Bronchial epithelial cell (primary cell): Measurements from ENCODE around the gene CCDC85C. TPM values are rescaled to one million over a fixed set of nuclear protein-coding genes. Genes with fewer than 3 reads are reported as not detected.

Experiments
- DNase-seq: peaks from one replicate; pipeline ENCODE4 v3.0.0-alpha.2; 2010; ENCODE audit warnings: low read depth
- FAIRE-seq: peaks from 2 replicates; lab custom pipeline; 2011; peaks lifted over from hg19 to GRCh38; lab: Jason Lieb, UNC
- H3K27me3 ChIP-seq: 2 replicates; pipeline ENCODE4 v1.5.1; 2011; ENCODE audit warnings: low read length; ENCODE audit not compliant: control insufficient read depth, insufficient read depth
- H3K36me3 ChIP-seq: 2 replicates; pipeline ENCODE4 v1.5.1; 2011; ENCODE audit warnings: low read length; ENCODE audit not compliant: control insufficient read depth, insufficient read depth
- H3K4me3 ChIP-seq: 2 replicates; pipeline ENCODE4 v1.5.1; 2011; ENCODE audit warnings: mild to moderate bottlenecking, low read depth, low read length, control low read depth
- CTCF ChIP-seq: IDR thresholded peaks from 2 replicates; pipeline ENCODE4 v1.5.1; 2011; ENCODE audit warnings: mild to moderate bottlenecking, moderate library complexity, low read length, control low read depth, inconsistent platforms; ENCODE audit not compliant: insufficient read depth, severe bottlenecking
- total RNA-seq: library from RNA; depleted of rRNA; stranded (reverse); fragments of >200 nt; gene quantifications from 2 replicates; pipeline ENCODE4 v1.2.1, GENCODE V29; 2014

Gene CCDC85C
- total RNA-seq, 1 donor from 2014 or later = 26.6 TPM

GRCh38 chr14:99606359-99606758, 2.4 kb upstream of the CCDC85C start:
- no peaks in the 10 kb centered on the region for H3K36me3 ChIP-seq
- no peak for FAIRE-seq
- no peaks in the 10 kb centered on the region for H3K27me3 ChIP-seq
- DNase-seq = no peak
- no peak overlapping the region for H3K4me3 ChIP-seq
- no peak for TF ChIP-seq CTCF

DNA sequence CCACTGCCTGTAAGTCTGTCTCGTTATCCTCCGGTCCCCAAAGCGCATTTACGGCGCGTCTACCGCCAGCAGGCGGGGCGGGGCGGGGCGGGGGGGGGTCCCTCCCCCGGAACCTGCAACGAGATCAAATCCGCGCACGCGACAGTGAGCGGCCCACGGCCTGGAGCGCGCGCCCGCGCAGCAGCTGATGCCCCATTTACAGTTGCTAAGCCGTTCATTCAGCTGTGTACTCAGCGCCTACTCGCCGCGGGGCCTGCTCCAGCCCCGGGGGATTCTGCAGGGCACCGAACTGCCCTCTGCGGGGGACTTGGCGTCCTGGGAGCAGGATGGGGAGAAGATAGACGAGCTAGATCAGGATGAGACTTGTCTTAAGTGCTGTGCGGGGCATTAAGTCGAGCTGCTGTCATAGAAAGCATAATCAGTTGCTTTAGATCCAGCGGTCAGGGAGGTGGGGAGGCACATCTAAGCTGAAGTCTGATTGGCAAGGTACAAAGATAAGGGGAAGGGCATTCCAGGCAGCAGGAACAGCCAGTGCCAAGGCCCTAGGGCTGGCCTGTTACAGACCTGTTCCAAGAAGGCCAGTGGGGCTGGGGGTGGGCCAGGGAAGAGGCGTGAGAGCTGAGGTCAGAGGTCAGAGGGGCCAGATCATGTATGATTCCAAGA, 1.4 kb upstream of the CCDC85C start:
- Histone ChIP-seq H3K36me3 (no peaks in the 10 kb centered on the region), H3K27me3 (no peaks in the 10 kb centered on the region), H3K4me3 (peak overlapping the region; percentile 83)
- TF ChIP-seq CTCF = no peak
- FAIRE-seq (no peak), DNase-seq (peak; percentile 51)

- no peak for TF ChIP-seq CTCF
- Histone ChIP-seq H3K36me3 (no peaks in the 10 kb centered on the region), H3K27me3 (no peaks in the 10 kb centered on the region), H3K4me3 (peak overlapping the region; percentile 83)
- FAIRE-seq (no peak), DNase-seq (no peak)
Measured at GRCh38 chr14:99604766-99605298, 825 bp upstream of the CCDC85C start.

- TF ChIP-seq CTCF = no peak
- FAIRE-seq (no peak), DNase-seq (peak; percentile 69)
- H3K36me3 ChIP-seq = no peaks in the 10 kb centered on the region
- peak overlapping the region; percentile 83 for H3K4me3 ChIP-seq
- H3K27me3 ChIP-seq = no peaks in the 10 kb centered on the region
Measured at GRCh38 chr14:99604278-99604765, 315 bp upstream of the CCDC85C start.

DNA sequence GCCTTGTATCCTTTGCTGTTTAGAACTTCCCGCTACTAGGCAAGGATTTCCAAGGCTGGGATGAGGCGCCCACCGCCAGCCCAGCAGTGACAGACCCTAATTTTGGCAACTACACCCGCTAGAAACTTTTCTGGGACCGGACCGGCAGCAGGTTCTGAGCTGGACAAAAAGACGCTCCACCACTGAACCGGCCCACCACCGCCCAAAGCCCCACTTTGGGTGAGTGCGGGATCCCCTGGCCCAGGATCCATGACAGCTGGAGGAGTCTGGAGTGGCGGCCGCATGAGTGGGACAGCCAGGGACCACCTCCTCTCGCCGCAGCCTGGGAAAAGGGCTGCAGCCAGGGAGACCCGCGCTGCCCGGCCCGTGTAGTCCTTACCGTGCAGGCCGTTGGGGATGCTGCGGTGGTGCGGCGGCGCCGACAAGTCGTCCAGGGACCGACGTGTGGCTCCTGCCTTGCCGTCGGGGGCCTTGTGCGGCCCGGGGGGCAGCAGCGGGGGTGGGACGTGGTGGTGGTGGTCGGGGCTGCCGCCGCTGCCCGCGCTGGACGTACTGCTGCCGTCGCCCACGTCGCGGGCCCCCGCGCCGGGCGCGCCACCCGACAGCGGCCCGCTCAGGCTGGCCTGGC, 1.1 kb downstream of the CCDC85C start:
- TF ChIP-seq CTCF = no peak

More for the DNA sequence above, 1.1 kb downstream of the CCDC85C start:
- FAIRE-seq (no peak), DNase-seq (no peak)
- Histone ChIP-seq H3K27me3 (no peaks in the 10 kb centered on the region), H3K4me3 (peak overlapping the region; percentile 41), H3K36me3 (no peaks in the 10 kb centered on the region)
